HG02588 (cell line): ENCODE results near the gene TRPM2.

Experiments used
- ATAC-seq: cut with Tn5 transposase; IDR thresholded peaks from one replicate; pipeline ENCODE4 v1.9.1; 2021; ENCODE audit warnings: mild to moderate bottlenecking, moderate library complexity; ENCODE audit not compliant: unreplicated experiment

Gene TRPM2

DNA sequence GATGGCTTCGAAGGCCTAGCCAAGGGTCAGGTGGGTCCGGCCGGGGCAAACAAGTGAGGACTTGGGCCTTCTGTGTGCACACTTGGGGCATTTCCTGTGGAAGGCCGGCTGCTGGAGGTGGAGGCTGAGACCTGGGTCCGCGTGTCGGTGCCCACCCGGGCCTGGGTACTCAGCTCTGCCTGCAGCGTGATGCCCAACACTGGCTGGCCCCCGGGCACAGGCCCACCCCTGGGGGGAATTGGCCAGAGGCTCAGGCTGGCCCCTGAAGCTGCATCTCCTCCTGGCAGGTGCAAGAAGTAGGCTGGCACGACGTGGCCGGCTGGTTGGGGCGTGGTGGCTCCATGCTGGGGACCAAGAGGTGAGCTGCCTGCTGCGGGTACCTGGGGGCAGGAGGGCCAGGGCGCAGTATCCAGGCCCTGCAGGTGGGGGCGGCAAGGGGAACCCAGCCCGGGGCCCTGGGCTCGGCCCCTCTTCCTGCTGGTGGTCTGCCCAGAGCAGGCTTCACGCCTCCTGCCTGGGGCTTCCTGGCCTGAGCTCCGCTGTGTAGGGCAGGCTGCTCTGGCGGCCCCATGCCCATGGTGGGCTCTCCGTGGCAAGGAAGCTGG, 31.5 kb upstream of the TRPM2 start:
- no peak for ATAC-seq

DNA sequence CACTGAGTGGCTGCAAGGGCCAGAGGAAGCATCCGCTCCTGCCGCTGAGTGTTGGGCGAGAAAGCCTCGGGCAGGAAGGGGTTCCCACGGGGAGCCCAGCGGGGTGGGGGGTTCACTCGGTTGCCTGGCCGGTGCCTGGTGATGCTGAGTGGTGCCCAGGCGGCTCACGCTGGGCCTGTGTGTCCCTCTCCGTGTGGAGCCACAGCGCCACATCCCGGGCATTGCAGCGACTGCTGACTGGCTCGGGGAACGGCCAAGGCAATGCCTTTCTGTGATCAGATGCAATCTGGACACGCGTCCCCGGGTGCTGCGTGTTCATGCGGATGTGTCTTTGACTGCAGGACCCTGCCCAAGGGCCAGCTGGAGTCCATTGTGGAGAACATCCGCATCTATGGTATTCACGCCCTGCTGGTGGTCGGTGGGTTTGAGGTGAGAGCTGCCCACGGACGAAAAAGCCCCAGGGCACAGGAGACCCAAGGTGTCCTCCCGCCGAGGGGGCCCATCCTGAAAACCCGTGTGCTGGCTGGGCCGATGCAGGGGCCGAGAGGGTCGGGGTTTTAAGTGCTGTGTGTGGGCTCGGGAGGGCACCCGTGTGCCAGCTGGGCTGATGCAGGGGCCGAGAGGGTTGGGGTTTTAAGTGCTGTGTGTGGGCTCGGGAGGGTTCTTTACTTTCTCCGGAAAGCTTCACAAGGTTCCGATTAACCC, 30.6 kb upstream of the TRPM2 start:
- ATAC-seq = no peak

DNA sequence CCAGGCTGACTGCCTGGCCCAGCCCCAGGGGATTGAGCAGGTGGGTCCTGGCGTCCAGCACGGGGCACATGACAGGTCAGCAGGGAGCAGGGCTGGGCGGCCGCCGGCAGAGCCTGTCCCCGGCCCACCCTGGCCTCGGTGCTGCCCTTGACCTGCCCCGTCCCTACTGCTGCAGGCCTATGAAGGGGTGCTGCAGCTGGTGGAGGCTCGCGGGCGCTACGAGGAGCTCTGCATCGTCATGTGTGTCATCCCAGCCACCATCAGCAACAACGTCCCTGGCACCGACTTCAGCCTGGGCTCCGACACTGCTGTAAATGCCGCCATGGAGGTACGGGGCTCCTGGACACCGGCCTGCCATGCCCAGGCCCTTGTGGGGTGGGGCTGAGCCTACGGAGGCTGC, 29.8 kb upstream of the TRPM2 start:
- ATAC-seq = no peak

DNA sequence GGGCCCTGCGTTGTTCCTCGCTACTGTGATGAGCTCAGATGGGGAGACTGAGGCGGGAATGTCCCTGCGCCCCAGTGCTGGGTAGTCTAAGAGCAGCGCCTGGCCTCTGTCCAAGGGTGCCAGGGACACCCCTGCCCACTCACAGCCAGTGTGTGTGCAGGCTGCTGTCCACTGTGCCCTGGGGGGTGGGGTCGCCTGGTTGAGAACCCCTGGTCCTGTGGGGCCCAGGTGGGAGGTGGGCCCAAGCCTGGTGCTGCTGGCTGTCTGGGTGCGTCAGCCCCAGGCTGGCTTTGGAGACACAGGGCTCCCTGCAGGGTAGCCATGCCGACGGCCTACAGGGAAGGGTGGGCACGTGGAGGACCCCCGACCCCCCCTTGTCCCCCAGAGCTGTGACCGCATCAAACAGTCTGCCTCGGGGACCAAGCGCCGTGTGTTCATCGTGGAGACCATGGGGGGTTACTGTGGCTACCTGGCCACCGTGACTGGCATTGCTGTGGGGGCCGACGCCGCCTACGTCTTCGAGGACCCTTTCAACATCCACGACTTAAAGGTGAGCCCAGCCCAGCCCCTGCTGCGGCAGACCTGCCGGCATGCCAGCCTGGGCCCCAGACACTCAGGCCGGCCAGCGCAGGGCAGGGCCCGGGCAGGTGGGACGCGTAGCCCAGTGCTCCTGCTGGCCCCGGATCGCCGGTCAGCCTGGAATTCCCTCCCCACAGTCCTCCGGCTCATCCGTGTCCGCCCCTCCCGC, 29.1 kb upstream of the TRPM2 start:
- no peak for ATAC-seq

DNA sequence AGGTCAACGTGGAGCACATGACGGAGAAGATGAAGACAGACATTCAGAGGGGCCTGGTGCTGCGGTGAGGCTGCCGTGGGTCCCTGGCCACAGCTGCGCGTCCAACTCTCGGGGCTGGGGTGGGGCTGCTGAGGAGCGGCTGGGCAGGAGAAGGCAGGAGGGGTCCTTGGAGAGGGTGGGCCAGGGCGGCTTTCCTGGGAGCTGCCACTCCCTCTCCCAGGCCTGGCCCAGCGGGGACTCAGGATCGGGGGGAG, 28.6 kb upstream of the TRPM2 start:
- no peak for ATAC-seq

DNA sequence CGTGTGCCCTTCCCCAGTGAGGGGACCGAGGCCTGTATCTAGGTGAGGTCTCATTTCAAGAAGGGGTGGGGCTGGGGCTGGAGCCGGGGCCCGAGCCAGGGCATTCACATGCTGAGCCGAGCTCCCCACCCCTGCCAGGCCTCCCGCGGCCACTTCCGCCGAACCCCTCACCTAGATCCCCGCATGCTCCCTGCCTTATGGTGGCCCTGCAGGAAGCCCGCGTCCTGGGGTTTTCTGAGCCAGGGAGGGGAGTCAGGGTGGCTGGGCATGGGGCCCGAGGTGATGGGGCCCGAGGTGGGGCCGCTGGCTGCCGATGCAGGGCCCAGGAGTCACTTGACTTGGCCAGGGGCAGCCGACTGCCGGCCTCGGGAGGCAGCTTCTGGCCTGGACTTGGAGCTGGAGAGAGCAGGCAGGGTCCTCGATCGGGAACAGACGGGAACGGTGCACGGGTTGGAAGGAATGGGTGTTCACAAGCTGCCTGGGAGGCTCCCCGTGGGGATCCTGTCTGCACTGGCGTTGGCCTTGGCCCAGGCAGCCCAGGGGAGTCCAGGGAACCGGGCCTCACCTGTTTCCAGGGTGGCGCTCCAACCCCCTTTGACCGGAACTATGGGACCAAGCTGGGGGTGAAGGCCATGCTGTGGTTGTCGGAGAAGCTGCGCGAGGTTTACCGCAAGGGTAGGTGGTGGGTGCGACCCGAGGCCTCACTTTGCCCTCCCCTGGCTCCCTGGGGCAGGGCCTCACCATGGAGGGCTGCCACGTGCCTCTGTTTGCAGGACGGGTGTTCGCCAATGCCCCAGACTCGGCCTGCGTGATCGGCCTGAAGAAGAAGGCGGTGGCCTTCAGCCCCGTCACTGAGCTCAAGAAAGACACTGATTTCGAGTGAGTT, 27.8 kb upstream of the TRPM2 start:
- no peak for ATAC-seq

DNA sequence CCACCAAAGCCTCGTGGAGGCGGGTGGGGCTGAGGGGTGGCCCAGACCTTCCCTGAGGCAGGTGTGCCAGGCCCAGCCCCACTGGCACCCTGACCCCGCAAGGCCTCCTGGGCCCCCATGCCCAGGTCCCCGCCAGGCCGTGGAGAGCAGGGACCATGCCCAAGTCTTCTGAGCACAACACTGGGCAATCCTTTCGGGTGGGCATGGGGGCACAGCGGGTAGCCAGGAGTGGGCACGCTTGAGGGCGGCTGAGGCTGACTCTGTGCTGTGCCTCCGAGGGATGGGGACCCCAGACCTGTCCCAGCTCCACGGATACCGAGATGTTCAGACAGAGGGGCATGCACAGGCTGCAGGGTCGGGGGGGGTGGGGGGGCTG, 27.2 kb upstream of the TRPM2 start:
- ATAC-seq = no peak

DNA sequence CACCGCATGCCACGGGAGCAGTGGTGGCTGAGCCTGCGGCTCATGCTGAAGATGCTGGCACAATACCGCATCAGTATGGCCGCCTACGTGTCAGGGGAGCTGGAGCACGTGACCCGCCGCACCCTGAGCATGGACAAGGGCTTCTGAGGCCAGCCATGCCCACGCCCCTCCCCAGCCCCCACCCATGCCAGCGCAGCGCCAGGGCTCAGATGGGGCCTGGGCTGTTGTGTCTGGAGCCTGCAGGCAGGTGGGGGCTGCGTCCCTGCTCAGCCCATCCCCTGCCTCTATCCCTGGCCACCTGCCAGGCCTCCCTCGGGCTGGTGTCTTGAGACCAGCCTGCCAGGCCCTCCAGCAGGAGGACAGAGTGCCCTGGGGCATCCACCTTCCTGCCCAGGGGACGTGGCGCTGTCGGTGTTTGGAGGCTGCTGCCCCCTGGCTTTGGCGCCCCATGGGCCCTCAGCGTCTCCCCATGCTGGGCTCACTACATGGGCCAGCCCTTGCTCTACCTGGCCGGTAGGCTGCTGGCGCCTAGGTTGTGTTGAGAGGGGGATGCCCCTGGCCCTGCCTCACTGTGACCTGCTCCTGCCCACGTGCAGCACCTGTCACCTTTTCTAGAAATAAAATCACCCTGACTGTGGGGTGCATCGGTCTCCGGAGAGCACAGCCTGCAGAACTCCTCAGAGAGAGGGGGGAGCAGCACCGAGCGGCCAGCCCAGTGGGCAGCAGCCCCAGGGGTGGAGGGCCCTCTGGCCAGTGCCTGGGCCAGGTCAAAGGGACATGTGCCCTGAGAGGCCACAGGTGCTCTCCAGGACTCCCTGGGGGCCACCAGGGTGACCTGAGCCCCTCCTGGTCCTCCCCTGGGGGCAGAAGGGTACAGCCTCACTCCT, 26.5 kb upstream of the TRPM2 start:
- no peak for ATAC-seq

DNA sequence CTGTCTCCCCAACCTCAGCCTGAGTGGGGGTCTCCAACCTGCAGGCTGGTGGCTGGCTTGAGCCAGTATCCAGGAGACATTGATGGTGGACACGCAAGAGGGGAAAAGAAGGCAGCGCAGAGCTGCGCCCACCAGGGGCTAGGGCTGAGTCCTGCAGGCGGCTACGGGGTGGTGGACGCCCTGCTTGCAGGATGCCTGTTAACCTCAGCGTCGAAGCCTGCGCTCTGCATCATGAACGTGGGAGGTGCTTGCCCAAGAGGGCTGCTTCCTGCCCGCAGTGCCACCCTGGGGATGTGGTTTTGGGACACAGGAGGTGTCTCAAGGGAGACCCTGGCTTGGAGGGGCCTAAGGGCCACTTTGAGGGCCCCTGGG, 25.8 kb upstream of the TRPM2 start:
- ATAC-seq = no peak

DNA sequence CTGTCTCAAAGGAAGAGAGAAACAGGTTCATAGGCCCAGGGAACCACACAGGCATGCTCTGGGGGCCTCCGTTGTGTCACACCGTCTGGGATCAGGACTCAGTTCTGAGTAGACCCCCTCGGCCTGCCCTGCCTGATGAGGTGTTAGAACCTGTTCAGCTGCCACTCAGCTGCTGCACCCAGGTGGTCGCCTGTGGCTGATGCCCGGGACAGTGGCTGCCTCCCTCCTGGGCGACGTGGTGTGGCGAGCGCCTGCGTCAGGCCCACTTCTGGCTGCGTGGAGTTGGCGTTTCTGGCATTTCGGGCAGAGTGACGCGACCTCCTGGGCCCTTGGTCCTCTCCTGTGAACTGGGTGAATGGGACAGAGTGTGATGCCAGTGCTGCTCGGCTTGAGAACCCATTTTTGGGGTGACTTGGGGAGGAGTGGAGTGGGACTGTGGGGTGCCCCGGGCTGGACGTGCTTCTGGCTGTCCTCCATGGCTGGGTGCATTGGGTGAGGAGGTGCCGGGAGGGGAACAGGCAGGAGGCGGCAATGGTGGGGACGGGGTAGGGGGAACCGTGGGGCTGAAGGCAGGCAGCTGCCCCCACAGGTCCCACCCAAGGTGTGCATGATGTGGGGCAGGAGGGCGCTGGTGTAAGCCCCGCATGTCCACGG, 25.1 kb upstream of the TRPM2 start:
- ATAC-seq = no peak

DNA sequence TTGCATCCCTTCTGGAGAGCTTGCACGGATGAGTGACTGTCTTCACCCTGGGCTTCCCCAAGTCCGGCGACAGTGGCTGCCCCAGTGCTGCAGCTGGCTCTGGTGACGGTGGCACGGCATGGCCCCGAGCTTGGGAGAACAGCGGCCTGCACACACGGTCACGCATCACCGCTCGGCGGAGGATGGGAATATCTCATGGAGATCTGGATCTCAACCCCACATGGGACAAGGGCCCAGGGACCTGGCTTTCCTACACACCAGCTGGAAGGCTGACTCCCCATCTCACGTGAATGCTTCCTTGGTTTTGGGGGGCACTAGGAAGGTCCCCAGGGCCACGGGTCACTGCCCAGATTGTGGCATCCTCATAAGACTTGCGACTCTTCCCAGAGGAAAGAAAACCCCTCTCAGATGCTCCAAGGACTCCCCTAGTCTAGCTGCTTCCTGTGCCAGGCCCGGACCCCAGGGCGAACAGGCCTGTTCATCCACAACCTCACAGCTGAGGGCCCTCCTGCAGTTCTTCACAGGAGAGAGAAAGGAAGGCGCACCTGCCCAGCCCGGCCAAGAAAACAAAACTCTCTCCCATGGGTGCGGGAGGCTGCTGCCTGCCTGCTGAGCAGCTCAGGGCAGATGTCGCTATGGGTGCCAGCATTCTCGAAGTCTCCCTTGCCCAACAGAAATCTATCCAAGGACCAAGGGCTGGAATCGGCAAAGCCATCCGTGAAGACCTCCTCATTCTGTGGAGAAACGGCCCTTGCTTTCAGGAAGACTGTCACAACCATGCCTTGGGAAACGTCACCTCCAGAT, 24.1 kb upstream of the TRPM2 start:
- no peak for ATAC-seq

DNA sequence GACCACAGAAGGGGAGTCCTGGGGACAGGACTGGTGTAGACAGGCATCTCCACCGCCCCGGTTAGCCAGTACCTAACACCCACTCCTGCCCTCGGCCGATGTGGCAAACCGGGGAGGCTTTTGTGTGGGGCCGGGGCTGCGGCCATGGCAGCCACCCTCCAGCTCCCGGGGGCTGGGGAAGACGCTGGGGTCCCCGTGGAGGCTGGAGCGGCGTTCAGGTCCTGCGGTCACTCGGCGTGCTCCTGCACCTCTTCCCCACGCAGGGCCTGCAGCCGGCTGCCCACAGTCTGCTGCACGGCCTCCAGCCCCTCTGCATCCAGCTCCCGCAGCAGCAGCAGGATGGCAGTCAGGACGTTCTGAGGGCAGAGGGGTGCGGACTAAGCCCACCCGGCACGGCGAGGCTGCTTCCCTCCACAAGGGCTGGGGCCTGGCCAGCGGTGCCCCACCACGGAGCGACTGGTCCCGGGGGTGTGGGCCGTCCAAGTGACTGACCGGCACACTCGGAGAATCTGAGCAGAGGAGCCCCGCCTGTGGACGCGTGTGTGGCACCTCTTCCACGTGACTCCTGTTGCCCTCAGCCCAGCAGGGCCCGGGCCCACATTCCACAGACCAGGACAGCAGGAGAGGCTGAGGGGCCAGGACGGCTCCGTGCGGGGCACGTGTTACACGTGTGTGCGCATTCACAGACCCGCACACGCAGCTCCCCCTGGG, 23.3 kb upstream of the TRPM2 start:
- ATAC-seq = no peak

DNA sequence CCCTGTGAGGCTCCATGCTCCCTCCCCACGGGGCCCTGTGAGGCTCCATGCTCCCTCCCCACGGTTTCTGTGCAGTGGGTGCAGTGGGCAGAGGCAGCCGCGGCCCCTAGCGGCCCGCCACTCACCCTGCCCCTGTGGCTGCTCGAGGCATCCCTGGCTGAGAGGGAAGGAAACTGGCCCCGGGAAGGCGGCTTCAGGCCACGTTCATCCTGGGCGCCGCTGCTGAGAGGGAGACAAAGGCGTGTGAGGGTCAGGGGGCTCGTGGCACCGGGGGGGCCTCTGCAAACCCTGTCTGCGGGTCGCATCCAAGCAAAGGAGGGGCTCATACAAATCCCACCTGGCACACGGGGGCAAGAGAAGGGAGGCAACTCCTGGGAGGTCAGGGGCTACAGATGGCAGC, 22.7 kb upstream of the TRPM2 start:
- no peak for ATAC-seq

DNA sequence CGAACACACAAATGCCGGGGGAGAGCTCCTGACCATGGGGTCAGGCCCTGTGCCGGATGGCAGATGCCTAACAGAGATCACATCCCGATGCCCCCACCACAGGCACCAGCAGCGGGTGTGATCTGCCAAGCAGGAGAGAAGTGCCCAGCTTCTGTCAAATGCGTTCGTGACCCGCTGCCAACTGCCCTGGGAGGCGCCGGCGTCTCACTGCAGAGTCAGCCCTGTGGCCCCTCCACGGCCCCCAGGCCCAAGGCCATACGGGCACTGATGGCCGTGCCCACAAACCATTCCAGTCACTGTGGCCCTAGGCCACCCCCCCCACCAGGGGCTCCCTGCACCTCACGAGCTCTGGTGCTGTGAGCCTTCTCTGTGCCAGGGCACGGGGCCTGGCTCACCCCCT, 22.2 kb upstream of the TRPM2 start:
- ATAC-seq = no peak

DNA sequence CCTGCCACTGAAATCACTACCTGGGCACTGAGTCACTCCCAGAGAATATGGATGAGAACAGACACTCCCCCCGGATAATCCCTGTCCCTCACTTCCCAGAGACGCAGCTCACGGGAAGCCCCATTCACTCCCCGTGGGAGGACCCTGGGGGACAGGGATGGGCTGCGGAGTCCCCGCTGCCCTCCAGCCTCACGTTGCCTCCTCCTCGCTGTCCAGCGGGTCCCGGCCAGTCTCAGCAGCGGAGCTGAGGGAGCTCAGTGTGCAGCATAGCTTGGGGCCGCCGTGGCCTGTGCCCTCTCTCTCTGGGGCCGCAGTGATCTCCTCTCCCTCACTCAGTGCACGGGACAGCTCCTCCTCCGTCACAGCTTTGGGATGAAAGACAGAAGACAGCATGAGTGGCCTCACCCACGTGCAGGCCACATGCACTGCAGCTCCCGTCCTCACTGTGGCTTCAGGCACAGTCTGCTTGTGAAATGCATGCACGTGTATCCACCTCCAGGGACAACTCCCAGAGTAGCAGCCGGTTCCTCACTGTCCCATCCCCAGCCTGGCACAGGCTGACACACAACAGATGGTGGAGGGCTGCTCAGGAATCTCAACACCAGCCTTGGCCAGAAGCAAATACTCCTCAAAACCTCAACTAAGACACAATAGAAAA, 21.6 kb upstream of the TRPM2 start:
- no peak for ATAC-seq

DNA sequence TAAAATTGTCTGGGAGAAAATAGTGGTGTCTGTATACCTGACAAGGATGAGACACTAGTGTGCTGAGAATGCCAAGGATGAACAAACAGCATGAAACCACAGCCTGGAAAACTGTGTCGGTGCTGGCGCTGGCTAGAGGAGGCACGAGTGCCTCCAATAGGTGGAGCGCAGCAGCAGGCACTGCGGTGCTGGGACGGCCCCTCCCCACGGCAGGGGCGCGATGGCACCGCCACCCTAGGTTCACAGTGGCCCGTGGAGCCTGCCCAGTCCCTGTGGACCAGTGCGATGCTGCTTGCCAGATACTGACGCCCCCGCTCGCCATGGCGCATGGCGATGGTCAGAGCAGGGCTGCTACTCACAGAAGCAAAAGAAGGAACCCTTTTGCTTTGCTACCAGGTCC, 21.0 kb upstream of the TRPM2 start:
- no peak for ATAC-seq

DNA sequence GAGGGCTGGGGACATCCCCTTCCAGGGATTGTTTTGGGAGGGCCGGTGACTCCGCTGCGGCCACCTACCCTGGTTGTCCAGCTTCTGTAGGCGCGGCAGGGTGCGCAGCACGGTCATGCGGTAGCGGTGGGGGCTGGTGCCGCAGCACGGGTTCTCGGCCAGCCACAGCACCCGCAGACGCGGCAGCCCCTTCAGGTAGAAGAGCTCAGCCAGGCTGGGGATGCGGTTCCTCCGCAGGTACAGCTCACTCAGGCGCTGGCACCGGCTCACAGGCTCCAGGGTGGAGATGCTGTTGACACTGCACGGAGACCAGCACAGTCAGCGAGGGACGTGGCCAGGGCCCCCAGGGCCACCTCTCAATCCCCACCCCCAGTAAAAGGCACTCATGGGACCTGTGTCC, 20.5 kb upstream of the TRPM2 start:
- ATAC-seq = no peak
